GM21619 (cell line): ENCODE results near the gene DCTPP1.
"Not testable (repeated sequence)": the region's sequence is repeated elsewhere in the genome, so short reads cannot be mapped to it uniquely, and the experiment has no call there.

Experiments
- ATAC-seq: cut with Tn5 transposase; IDR thresholded peaks from one replicate; pipeline ENCODE4 v1.9.1; 2021; ENCODE audit not compliant: unreplicated experiment

Gene DCTPP1

GRCh38 chr16:30414159-30414558 is 15.7 kb downstream of the DCTPP1 start:
- ATAC-seq: no peak

DNA sequence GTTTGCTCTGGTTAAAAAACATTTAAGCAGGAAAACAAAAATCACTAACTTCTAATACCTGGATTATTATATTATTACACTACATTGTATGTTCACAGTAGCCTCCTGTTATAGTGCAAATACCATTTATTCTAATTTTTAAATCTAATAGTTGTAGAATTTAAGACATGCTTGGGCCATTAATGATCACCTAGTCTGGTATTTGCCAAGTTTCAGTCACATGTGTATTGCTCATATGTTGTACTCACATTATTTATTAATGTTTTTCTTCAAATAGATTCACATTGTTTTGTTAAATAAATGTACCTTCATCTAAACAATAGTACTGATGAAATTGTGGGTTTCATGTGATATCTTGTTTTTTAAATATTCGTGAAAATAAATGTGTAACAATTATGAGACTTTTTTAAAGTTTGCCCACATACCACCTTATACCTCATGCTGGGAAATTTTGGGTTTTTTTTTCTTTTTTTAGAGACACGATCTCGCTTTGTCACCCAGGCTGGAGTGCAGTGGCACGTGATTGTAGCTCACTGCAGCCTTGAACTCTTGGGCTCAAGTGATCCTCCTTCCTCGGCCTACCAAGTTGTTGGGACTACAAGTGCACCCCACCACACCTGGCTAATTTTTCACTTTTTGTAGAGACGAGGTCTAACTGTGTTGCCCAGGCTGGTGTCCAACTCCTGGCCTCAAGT is 16.6 kb downstream of the DCTPP1 start:
- no peak for ATAC-seq

- ATAC-seq: peak; percentile 38
Observed at GRCh38 chr16:30409125-30410060, 20.4 kb downstream of the DCTPP1 start.

GRCh38 chr16:30407804-30408534 is 21.9 kb downstream of the DCTPP1 start:
- no peak for ATAC-seq

DNA sequence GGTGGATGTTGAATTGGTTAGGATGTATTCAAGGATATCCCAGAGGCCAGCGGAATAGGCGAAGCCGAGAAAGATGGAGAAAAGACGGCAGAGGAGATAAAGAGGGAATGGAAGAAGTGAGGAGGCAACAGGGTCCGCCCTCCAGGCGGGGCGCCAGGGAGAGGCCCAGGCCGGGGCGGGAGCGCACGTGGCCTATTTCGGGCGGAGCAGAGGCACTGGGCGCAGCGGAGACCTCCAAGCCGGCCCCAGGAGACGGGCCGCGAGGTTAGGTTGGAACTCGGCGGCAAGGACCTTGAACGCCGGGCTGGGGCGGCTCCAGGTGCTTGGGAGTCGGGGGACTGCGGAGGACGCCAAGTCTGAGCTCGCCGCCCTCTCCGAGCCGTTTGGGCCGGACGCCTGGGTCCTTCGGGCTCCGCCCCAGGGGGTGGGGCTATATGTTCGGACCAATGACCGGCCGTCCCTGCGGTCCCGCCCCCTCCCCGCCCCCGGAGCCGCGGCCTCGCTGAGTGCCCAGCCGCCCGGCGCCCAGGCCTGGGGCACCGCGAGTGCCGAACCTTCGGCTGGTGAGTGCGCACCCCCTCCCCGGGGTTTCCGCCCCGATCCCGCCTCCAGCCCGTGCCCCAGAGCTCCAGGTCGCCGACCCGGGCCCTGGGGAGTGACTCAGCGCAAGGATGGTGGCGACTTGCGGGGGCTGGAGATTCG is 22.6 kb downstream of the DCTPP1 start, which contains the start of gene ZNF771:
TSS of gene ZNF771 (plus strand) at position 505 of the 702 bp plus-strand sequence. CDS start 448 bp downstream, outside the sequence.
- ATAC-seq: peak; percentile 74

DNA sequence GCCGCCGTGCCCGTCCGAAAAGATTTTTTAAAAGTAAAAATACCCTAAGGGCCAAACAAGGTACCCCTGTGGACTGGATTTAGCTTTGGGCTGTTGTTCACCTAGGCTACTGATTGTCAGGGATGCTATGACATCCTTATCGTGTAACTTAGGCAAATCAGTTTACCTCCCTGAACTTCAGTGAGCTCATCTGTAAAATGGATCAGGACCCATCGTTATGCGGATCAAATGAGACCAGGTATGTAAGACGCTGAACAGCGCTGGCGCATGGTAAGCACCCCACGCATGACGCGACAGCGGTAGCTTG is 23.1 kb downstream of the DCTPP1 start:
- no peak for ATAC-seq

GRCh38 chr16:30401768-30402425 is 27.9 kb downstream of the DCTPP1 start:
- no peak for ATAC-seq

GRCh38 chr16:30399435-30400186 is 30.2 kb downstream of the DCTPP1 start:
- no peak for ATAC-seq

DNA sequence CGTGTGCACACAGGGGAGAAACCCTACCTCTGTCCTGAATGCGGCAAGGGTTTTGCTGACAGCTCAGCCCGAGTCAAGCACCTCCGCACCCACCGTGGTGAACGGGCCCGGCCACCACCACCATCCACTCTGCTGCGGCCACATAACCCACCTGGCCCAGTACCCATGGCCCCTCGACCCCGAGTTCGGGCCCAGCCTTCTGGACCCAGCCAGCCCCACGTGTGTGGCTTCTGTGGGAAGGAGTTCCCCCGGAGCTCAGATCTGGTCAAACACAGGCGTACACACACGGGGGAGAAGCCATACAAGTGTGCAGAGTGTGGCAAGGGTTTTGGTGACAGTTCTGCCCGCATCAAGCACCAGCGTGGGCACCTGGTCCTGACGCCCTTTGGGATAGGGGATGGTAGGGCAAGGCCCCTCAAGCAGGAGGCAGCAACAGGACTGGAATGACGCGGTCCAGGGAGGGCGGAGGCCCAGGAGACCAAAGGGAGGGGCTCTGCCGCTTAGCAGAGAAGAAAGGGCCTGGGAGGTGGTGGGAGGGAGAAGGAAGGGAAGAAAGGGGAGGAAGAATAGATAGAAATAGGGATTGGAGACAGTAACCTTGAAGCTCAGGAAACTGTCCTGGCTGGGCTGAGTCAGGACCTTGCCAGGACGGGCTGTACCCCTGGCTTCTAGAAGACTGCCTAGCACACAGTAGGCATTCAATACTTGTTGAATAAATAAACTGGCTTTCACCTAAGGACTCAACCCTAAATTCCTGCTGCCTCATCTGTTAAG is 31.0 kb downstream of the DCTPP1 start:
- no peak for ATAC-seq

GRCh38 chr16:30397776-30398660 is 31.8 kb downstream of the DCTPP1 start:
- ATAC-seq: no peak

DNA sequence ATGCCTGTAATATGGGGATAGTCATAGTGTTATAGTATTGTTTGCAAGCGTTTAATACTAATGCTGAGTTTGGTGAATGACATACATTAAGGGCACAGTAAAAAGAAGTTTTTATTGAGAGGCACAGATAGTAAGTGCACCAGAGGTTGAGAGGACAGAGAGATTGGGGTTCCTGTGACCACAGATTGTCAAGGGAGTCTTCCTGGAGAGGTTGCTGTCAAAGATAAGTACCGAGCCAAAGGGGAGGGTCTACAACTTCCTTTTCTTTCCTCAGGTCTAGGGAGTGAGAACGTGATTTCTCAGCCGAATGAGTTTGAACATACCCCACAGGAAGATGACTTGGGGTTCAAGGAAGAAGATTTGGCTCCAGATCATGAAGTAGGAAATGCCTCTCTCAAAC is 32.8 kb downstream of the DCTPP1 start:
- no peak for ATAC-seq

GRCh38 chr16:30396627-30397026 is 33.2 kb downstream of the DCTPP1 start:
- not testable (repeated sequence) for ATAC-seq

GRCh38 chr16:30395992-30396585 is 33.7 kb downstream of the DCTPP1 start:
- ATAC-seq: no peak

DNA sequence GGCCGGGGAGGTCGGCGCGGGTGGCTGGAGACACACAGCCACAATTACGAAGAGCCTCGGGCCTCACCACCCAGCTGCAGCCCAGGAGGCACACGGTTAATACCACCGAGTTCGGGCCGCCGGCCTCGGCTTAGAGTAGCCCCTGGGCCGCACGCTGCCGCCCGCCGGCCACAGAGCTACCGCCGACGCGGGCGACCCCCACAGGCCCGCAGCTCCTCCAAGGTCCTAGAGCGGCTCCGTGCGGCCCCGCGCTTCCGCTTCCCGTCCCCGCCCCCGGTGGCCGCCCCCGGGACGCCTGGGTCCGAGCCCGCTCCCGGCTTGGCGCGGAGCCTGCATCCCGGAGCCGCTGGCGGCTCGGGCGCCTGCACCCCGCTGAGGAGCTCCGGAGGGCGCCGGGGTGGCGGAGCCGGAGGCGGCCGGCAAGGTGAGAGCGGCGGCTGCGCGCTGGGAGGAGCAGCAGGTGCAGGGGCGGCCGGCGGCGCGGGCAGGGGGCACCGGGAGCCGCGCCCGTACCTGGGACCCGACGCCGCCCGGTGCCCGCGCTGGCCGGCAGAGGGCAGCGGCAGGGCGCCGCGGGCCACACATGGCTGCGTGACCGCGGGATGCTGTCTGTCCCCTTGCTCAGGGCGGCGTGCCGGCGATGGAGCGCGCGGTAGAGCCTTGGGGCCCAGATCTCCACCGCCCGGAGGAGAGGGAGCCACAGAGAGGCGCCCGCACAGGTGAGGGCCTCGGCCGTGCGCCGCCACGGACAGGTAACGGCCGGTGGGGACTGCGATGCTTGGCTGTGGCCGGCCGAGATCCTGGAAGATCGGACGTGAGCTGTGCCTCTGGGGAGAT is 34.5 kb downstream of the DCTPP1 start, which contains the start of gene ZNF48:
TSS of gene ZNF48 (plus strand) at position 266 of the 837 bp plus-strand sequence. CDS start at position 641, 375 bp downstream.
- peak; percentile 53 for ATAC-seq

DNA sequence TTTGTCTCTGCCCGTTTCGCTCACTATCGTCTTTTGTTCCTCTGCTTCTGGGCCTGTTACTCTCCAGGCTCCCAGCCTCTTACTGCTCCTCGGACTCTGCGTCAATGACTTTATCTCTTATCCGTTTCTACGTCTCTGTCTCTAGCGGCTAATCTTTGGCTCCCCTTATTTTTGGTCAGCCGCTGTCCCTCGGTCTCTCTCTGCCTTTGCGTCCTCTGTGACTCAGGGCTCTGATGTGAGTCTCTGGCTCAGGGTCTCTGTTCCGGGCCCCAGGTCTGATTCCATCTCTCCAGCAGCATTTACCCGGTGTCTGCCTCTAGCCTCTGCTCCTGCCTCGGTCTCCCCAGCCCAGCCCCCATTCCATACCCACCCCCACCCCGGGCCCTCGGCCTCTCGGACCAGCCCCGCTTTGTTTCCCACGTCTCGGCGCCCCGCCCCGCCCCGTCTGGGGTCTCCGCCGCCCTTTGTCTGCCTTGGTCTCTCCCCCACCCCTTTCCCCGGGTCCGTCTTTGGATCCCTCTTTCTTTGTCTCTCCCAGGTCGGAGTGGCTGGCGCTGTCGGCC is 35.2 kb downstream of the DCTPP1 start:
- ATAC-seq: no peak

GRCh38 chr16:30383521-30383920 is 46.3 kb downstream of the DCTPP1 start:
- ATAC-seq: no peak
